Left ventricle myocardium superior (tissue), 1 donor: ENCODE data around the gene CNPY2. TPM values are rescaled to one million over a fixed set of nuclear protein-coding genes. Genes with fewer than 3 reads are reported as not detected.
"Not testable (repeated sequence)": the region's sequence is repeated elsewhere in the genome, so short reads cannot be mapped to it uniquely, and the experiment has no call there.

Experiments
- ATAC-seq: fragments of 200-7000 bp; cut with Tn5 transposase; one replicate; pipeline ENCODE4 v1.9.1; 2020; ENCODE audit warnings: mild to moderate bottlenecking, moderate library complexity
- DNase-seq: peaks from one replicate; pipeline ENCODE4 v3.0.0-alpha.2; 2020
- intact Hi-C: fragments of 100-400 bp; cut with micrococcal nuclease; formaldehyde crosslinking; loops from one replicate; pipeline ENCODE4 v1.11.0; 2022
- total RNA-seq: library from RNA; stranded (reverse); fragmentation: NEBNext Ultra II Directional; extraction: Animal tissue kit (Norgen Biotek cat#: 25700); gene quantifications from one replicate; pipeline ENCODE4 v1.2.1, GENCODE V29; 2021
- donor health status: DM: no; HTN: yes; CAD: no; lungs with severe emphysema.

The CNPY2 gene
- total RNA-seq, 1 donor from 2014 or later, result 32.3 TPM

- intact Hi-C loops, ATAC-seq, DNase-seq: not testable (repeated sequence)
These were observed 19.7 kb upstream of the CNPY2 start for GRCh38 chr12:56335527-56335926.

- DNase-seq (no peak), ATAC-seq (no peak)
- intact Hi-C loops, result no loop called here
These were observed 18.7 kb upstream of the CNPY2 start for GRCh38 chr12:56334490-56334793.

GRCh38 chr12:56333679-56334489 lies 18.1 kb upstream of the CNPY2 start, which contains the start of gene PAN2:
PAN2 (minus strand) TSS chr12:56334000; CDS start chr12:56333094, 906 bp downstream.
- DNase-seq (peak; percentile 96), ATAC-seq (peak; percentile 99)
- intact Hi-C loops, result no loop called here

- intact Hi-C loops, result no loop called here
- ATAC-seq, result peak; percentile 8
- no peak for DNase-seq
These were observed 17.4 kb upstream of the CNPY2 start for GRCh38 chr12:56333197-56333678.

GRCh38 chr12:56332512-56333196 lies 16.9 kb upstream of the CNPY2 start:
- ATAC-seq (no peak), DNase-seq (no peak)
- intact Hi-C loops, result no loop called here

- intact Hi-C loops, result no loop called here
- ATAC-seq, result no peak
- DNase-seq, result no peak
These were observed 15.2 kb upstream of the CNPY2 start for GRCh38 chr12:56330936-56331490.

GRCh38 chr12:56326533-56326932 lies 10.7 kb upstream of the CNPY2 start:
- DNase-seq (no peak), ATAC-seq (peak; percentile 49)
- intact Hi-C loops, result no loop called here

GRCh38 chr12:56326126-56326525 lies 10.3 kb upstream of the CNPY2 start:
- intact Hi-C loops, result no loop called here
- ATAC-seq (no peak), DNase-seq (no peak)

GRCh38 chr12:56324206-56324605 lies 8.4 kb upstream of the CNPY2 start:
- DNase-seq, result no peak
- no peak for ATAC-seq
- intact Hi-C loops, result no loop called here

- intact Hi-C loops, ATAC-seq, DNase-seq: not testable (repeated sequence)
These were observed 5.8 kb upstream of the CNPY2 start for GRCh38 chr12:56321610-56322009.

GRCh38 chr12:56321027-56321426 lies 5.2 kb upstream of the CNPY2 start:
- intact Hi-C loops, result no loop called here
- ATAC-seq (no peak), DNase-seq (no peak)

GRCh38 chr12:56317675-56318074 lies 1.9 kb upstream of the CNPY2 start:
- no peak for ATAC-seq
- DNase-seq, result no peak
- intact Hi-C loops, result no loop called here

- intact Hi-C loops, result no loop called here
- no peak for DNase-seq
- no peak for ATAC-seq
These were observed 553 bp downstream of the CNPY2 start for GRCh38 chr12:56315249-56315621.

- intact Hi-C loops, result no loop called here
- DNase-seq (no peak), ATAC-seq (no peak)
These were observed 4.8 kb downstream of the CNPY2 start for GRCh38 chr12:56311003-56311402.

- no peak for ATAC-seq
- DNase-seq, result no peak
- intact Hi-C loops, result no loop called here
These were observed 7.1 kb downstream of the CNPY2 start for GRCh38 chr12:56308714-56309113.

- ATAC-seq, result no peak
- intact Hi-C loops, result no loop called here
- DNase-seq, result no peak
These were observed 8.4 kb downstream of the CNPY2 start for GRCh38 chr12:56307221-56307965.

- intact Hi-C loops, result no loop called here
- ATAC-seq (no peak), DNase-seq (no peak)
These were observed 10.8 kb downstream of the CNPY2 start for GRCh38 chr12:56304872-56305590.

GRCh38 chr12:56304276-56304675 lies 11.5 kb downstream of the CNPY2 start:
- ATAC-seq (no peak), DNase-seq (no peak)
- intact Hi-C loops, result no loop called here
